Activated gamma-delta T cell treated with Interleukin-2 at 50 U/mL for 16 hours (primary cell): ENCODE results near the gene ARMC3.
"Not testable (repeated sequence)": the region's sequence is repeated elsewhere in the genome, so short reads cannot be mapped to it uniquely, and the experiment has no call there.

Experiments
- DNase-seq: peaks from one replicate; pipeline ENCODE4 v3.0.0-alpha.2; 2020

ARMC3 gene

GRCh38 chr10:22929053-22929452 is 1.2 kb downstream of the ARMC3 start:
- DNase-seq = not testable (repeated sequence)

- no peak for DNase-seq
These were observed 4.1 kb downstream of the ARMC3 start for GRCh38 chr10:22931948-22932347.

- DNase-seq = no peak
These were observed 4.9 kb downstream of the ARMC3 start for GRCh38 chr10:22932626-22933370.

GRCh38 chr10:22934726-22935125 is 6.9 kb downstream of the ARMC3 start:
- no peak for DNase-seq

GRCh38 chr10:22942437-22942836 is 14.6 kb downstream of the ARMC3 start:
- no peak for DNase-seq

GRCh38 chr10:22945934-22946673 is 18.3 kb downstream of the ARMC3 start:
- no peak for DNase-seq

- DNase-seq = no peak
These were observed 27.1 kb downstream of the ARMC3 start for GRCh38 chr10:22954970-22955369.

GRCh38 chr10:22958338-22958737 is 30.5 kb downstream of the ARMC3 start:
- no peak for DNase-seq

- DNase-seq = no peak
These were observed 31.4 kb downstream of the ARMC3 start for GRCh38 chr10:22959292-22959691.

- DNase-seq = no peak
These were observed 32.1 kb downstream of the ARMC3 start for GRCh38 chr10:22959950-22960349.

GRCh38 chr10:22962817-22963216 is 35.0 kb downstream of the ARMC3 start:
- DNase-seq = no peak

GRCh38 chr10:22969704-22970103 is 41.9 kb downstream of the ARMC3 start:
- DNase-seq = no peak

- no peak for DNase-seq
These were observed 48.7 kb downstream of the ARMC3 start for GRCh38 chr10:22976534-22976933.

GRCh38 chr10:22977751-22978150 is 49.9 kb downstream of the ARMC3 start:
- no peak for DNase-seq

- no peak for DNase-seq
These were observed 50.4 kb downstream of the ARMC3 start for GRCh38 chr10:22978287-22978686.

- DNase-seq = no peak
These were observed 51.1 kb downstream of the ARMC3 start for GRCh38 chr10:22978918-22979317.

- DNase-seq = no peak
These were observed 53.0 kb downstream of the ARMC3 start for GRCh38 chr10:22980822-22981221.

- DNase-seq = no peak
These were observed 56.2 kb downstream of the ARMC3 start for GRCh38 chr10:22984066-22984465.

- DNase-seq = no peak
These were observed 59.1 kb downstream of the ARMC3 start for GRCh38 chr10:22986771-22987542.

GRCh38 chr10:22988581-22989360 is 60.9 kb downstream of the ARMC3 start:
- DNase-seq = peak; percentile 75

GRCh38 chr10:22990443-22990842 is 62.6 kb downstream of the ARMC3 start:
- DNase-seq = no peak

GRCh38 chr10:22992075-22992474 is 64.2 kb downstream of the ARMC3 start:
- DNase-seq = no peak

- no peak for DNase-seq
These were observed 64.8 kb downstream of the ARMC3 start for GRCh38 chr10:22992621-22993020.
